SK-N-SH treated with all-trans-retinoic acid at 6 μM for 48 hours (cell line): ENCODE results near the gene MCU.

Experiments
- ARNTL ChIP-seq: fragments of 450-650 bp; formaldehyde crosslinking; IDR thresholded peaks from 2 replicates; pipeline ENCODE4 v1.5.0; 2020; ENCODE audit warnings: low read depth, mild to moderate bottlenecking, moderate library complexity, borderline replicate concordance
- CREB5 ChIP-seq: fragments of 250-450 bp; sonication (Bioruptor Pico); IDR thresholded peaks from 2 replicates; pipeline ENCODE4 v1.5.1; 2020; ENCODE audit warnings: low read depth, mild to moderate bottlenecking, moderate library complexity
- CSDC2 ChIP-seq: fragments of 250-450 bp; sonication (Bioruptor Pico); IDR thresholded peaks from 2 replicates; pipeline ENCODE4 v1.5.0; 2020; ENCODE audit warnings: mild to moderate bottlenecking, moderate library complexity
- CSRNP3 ChIP-seq: fragments of 250-450 bp; sonication (Bioruptor Pico); IDR thresholded peaks from 2 replicates; pipeline ENCODE4 v1.5.1; 2021; ENCODE audit warnings: mild to moderate bottlenecking, moderate library complexity
- ESRRG ChIP-seq: fragments of 250-450 bp; sonication (Bioruptor Pico); IDR thresholded peaks from 2 replicates; pipeline ENCODE4 v1.6.1; 2021; ENCODE audit warnings: mild to moderate bottlenecking
- OSR1 ChIP-seq: fragments of 250-450 bp; sonication (Bioruptor Pico); IDR thresholded peaks from 2 replicates; pipeline ENCODE4 v1.8.0; 2022; ENCODE audit warnings: moderate library complexity, mild to moderate bottlenecking, inconsistent platforms
- PATZ1 ChIP-seq: fragments of 250-450 bp; sonication (Bioruptor Pico); IDR thresholded peaks from 2 replicates; pipeline ENCODE4 v1.8.0; 2020; ENCODE audit warnings: mild to moderate bottlenecking, moderate library complexity, borderline replicate concordance
- TCF4 ChIP-seq: fragments of 250-450 bp; sonication (Bioruptor Pico); IDR thresholded peaks from 2 replicates; pipeline ENCODE4 v1.8.0; 2021; ENCODE audit warnings: mild to moderate bottlenecking, moderate library complexity, borderline replicate concordance
- TOX ChIP-seq: fragments of 250-450 bp; sonication (Bioruptor Pico); IDR thresholded peaks from 2 replicates; pipeline ENCODE4 v1.8.0; 2021; ENCODE audit warnings: mild to moderate bottlenecking, moderate library complexity, borderline replicate concordance
- TSHZ2 ChIP-seq: fragments of 250-450 bp; sonication (Bioruptor Pico); IDR thresholded peaks from 2 replicates; pipeline ENCODE4 v1.5.0; 2020; ENCODE audit warnings: mild to moderate bottlenecking, moderate library complexity
- ZFP3 ChIP-seq: fragments of 250-450 bp; sonication (Bioruptor Pico); IDR thresholded peaks from 2 replicates; pipeline ENCODE4 v1.5.0; 2020; ENCODE audit warnings: mild to moderate bottlenecking, moderate library complexity
- ZFP30 ChIP-seq: fragments of 450-650 bp; formaldehyde crosslinking; IDR thresholded peaks from 2 replicates; pipeline ENCODE4 v1.5.0; 2022; ENCODE audit warnings: mild to moderate bottlenecking, moderate library complexity
- ZNF70 ChIP-seq: fragments of 450-650 bp; formaldehyde crosslinking; IDR thresholded peaks from 2 replicates; pipeline ENCODE4 v1.5.0; 2020; ENCODE audit warnings: mild to moderate bottlenecking, moderate library complexity

- TF ChIP-seq ZNF70 = no peak
- TF ChIP-seq PATZ1 (CRISPR knock-in tag) = no peak
- no peak for TF ChIP-seq CREB5 (CRISPR knock-in tag)
- no peak for TF ChIP-seq CSDC2 (CRISPR knock-in tag)
- no peak for TF ChIP-seq OSR1
- TF ChIP-seq ESRRG (CRISPR knock-in tag) = no peak
- no peak for TF ChIP-seq TSHZ2 (CRISPR knock-in tag)
- no peak for TF ChIP-seq ARNTL
- no peak for TF ChIP-seq CSRNP3 (CRISPR knock-in tag)
- TF ChIP-seq ZFP3 (CRISPR knock-in tag) = no peak
- no peak for TF ChIP-seq ZFP30
- TF ChIP-seq TCF4 (CRISPR knock-in tag) = peak; percentile 55; the same call in 1 of the 2 replicates
- TF ChIP-seq TOX (CRISPR knock-in tag) = no peak
Measured at GRCh38 chr10:72762042-72762441, 70.1 kb downstream of the MCU start.
